HL-60 (cell line): ENCODE results near the gene TEKTIP1.

Experiments used
- DNase-seq, 2 experiments: peaks; one replicate each; pipeline ENCODE4 v3.0.0-alpha.2; 2010 to 2020; ENCODE audit warnings: low read depth in 1 of 2, low spot score in 1 of 2
- H3K27ac ChIP-seq: fragments of 250-450 bp; sonication (Bioruptor Pico); replicated peaks from 2 replicates; pipeline ENCODE4 v1.5.1; 2020; ENCODE audit warnings: mild to moderate bottlenecking, moderate library complexity
- H3K27me3 ChIP-seq: fragments of 250-450 bp; sonication (Bioruptor Pico); 2 replicates; pipeline ENCODE4 v1.5.1; 2021; ENCODE audit warnings: mild to moderate bottlenecking, moderate library complexity; ENCODE audit not compliant: insufficient read depth, poor library complexity, severe bottlenecking
- H3K4me3 ChIP-seq: replicated peaks from 2 replicates; pipeline ENCODE4 v1.5.1; 2011; ENCODE audit warnings: mild to moderate bottlenecking, control low read depth, low read length; ENCODE audit not compliant: insufficient read depth
- GABPA ChIP-seq: IDR thresholded peaks from 2 replicates; pipeline ENCODE4 v1.6.1; 2012; ENCODE audit warnings: low read depth
- POLR2AphosphoS5 ChIP-seq: IDR thresholded peaks from 2 replicates; pipeline ENCODE4 v1.6.1; 2012; ENCODE audit warnings: low read depth
- SPI1 ChIP-seq: IDR thresholded peaks from 2 replicates; pipeline ENCODE4 v1.6.1; 2012; ENCODE audit warnings: low read depth, mild to moderate bottlenecking, borderline replicate concordance
- TF ChIP-seq, protein P1 (sequence below): IDR thresholded peaks from one replicate; pipeline ENCODE4 v1.5.1; 2011; ENCODE audit warnings: low read length, control low read depth, inconsistent platforms; ENCODE audit not compliant: insufficient read depth
- TF ChIP-seq, protein P2 (sequence below): IDR thresholded peaks from 2 replicates; pipeline ENCODE4 v1.6.1; 2012; ENCODE audit warnings: low read depth; ENCODE audit not compliant: insufficient replicate concordance

Gene TEKTIP1

DNA sequence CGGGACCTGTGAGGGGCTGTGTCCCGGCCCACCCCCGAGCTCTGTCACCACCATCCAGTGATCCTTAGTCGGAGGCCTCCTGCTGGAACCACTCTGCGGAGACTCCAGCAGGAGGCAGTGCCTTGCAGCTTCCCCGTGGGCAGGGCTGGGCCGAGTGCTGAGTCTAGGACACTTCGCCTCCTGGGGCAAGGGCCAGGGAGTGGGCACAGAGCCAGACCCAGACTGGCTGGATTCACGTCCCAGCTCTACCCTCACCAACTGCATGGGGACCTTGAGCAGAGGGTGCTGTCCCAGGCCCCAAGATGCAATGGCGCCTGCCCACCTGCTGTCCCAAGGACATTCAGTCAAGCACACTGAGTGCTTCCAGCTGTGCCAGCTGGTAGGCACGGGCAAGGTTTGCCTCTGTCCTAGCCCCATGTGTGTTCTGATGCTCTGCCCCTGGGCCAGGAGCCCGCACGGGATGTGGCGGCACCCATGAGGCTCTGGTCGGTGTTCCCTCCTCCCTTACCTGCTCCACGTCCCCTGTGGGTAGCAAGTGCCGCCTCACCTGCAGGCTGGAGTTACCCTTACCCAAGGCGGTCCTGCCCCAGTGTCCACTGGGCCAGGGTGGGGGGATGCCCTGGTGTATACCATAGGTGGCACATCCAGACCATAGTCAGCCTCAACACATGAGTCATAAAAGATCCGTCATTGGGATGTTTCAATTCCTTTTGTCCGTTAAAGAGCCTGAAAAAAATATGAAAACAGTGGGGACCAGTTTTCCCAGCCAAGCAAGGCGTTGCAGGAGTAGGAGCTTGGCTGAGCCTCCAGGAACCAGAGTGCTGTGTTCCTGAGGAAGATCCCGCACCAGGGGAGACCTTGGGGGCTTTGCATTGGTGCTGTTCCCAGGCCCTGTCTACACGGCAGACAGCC is 25.5 kb upstream of the TEKTIP1 start:
- H3K4me3 ChIP-seq, result no peak overlapping the region
- no peaks in the 10 kb centered on the region for H3K27me3 ChIP-seq
- no peak for TF ChIP-seq SPI1
- no peak for TF ChIP-seq GABPA
- TF ChIP-seq, protein P1, sequence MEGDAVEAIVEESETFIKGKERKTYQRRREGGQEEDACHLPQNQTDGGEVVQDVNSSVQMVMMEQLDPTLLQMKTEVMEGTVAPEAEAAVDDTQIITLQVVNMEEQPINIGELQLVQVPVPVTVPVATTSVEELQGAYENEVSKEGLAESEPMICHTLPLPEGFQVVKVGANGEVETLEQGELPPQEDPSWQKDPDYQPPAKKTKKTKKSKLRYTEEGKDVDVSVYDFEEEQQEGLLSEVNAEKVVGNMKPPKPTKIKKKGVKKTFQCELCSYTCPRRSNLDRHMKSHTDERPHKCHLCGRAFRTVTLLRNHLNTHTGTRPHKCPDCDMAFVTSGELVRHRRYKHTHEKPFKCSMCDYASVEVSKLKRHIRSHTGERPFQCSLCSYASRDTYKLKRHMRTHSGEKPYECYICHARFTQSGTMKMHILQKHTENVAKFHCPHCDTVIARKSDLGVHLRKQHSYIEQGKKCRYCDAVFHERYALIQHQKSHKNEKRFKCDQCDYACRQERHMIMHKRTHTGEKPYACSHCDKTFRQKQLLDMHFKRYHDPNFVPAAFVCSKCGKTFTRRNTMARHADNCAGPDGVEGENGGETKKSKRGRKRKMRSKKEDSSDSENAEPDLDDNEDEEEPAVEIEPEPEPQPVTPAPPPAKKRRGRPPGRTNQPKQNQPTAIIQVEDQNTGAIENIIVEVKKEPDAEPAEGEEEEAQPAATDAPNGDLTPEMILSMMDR, result no peak
- TF ChIP-seq POLR2AphosphoS5, result no peak
- TF ChIP-seq, protein P2, sequence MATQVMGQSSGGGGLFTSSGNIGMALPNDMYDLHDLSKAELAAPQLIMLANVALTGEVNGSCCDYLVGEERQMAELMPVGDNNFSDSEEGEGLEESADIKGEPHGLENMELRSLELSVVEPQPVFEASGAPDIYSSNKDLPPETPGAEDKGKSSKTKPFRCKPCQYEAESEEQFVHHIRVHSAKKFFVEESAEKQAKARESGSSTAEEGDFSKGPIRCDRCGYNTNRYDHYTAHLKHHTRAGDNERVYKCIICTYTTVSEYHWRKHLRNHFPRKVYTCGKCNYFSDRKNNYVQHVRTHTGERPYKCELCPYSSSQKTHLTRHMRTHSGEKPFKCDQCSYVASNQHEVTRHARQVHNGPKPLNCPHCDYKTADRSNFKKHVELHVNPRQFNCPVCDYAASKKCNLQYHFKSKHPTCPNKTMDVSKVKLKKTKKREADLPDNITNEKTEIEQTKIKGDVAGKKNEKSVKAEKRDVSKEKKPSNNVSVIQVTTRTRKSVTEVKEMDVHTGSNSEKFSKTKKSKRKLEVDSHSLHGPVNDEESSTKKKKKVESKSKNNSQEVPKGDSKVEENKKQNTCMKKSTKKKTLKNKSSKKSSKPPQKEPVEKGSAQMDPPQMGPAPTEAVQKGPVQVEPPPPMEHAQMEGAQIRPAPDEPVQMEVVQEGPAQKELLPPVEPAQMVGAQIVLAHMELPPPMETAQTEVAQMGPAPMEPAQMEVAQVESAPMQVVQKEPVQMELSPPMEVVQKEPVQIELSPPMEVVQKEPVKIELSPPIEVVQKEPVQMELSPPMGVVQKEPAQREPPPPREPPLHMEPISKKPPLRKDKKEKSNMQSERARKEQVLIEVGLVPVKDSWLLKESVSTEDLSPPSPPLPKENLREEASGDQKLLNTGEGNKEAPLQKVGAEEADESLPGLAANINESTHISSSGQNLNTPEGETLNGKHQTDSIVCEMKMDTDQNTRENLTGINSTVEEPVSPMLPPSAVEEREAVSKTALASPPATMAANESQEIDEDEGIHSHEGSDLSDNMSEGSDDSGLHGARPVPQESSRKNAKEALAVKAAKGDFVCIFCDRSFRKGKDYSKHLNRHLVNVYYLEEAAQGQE, result no peak
- no peak for DNase-seq
- H3K27ac ChIP-seq, result no peak overlapping the region

DNA sequence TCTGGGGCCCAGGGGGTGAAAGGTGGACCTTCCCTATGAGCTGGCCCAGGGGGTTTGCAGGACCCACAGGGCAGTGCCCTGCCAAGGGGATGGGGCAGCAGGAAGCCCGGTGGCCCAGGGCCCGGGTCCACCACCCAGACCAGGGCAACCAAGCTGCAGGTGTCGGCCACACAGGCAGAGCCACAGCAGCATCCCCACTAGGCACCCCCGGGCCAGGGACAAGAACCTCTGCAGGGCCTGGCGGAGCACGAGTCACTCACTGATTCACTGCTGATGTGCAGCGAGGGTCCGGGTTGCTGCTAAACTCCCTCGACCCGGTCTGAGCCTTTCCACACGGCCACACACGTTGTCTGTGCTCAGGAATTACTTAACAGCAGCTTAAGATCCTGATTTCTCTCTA is 24.0 kb upstream of the TEKTIP1 start:
- H3K27ac ChIP-seq, result no peak overlapping the region
- TF ChIP-seq, protein P2, result no peak
- TF ChIP-seq, protein P1, result no peak
- H3K27me3 ChIP-seq, result no peaks in the 10 kb centered on the region
- H3K4me3 ChIP-seq, result no peak overlapping the region
- DNase-seq, result no peak

DNA sequence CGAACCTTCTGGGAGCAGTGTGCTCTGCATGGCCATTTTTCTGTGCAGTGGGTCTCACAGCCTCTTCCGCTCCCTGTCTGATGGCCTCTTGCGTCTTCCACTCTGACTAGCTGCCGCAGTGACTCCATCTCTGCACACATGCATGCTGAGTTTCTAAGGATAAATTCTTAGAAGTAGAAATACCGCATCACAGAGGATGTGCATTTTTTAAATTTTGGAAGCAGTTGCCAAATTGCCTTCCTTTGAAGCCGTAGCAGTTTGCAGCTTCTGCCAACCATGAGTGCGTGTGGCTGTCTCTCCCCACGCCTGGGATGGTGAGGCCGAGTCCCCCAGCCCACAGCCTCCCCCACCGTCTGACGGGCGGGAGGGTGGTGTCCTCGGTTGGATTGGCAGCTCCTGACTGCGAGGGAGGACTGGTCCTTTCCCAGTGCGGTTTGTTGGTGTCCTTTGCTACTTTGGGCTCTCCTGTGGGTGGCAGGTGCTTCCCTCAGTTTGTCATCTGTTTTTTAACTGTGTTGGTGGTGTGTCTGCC is 23.0 kb upstream of the TEKTIP1 start:
- no peak overlapping the region for H3K27ac ChIP-seq
- TF ChIP-seq, protein P2, result no peak
- TF ChIP-seq, protein P1, result no peak
- no peak for TF ChIP-seq SPI1
- TF ChIP-seq GABPA, result no peak
- no peak for TF ChIP-seq POLR2AphosphoS5
- no peak overlapping the region for H3K4me3 ChIP-seq
- no peaks in the 10 kb centered on the region for H3K27me3 ChIP-seq
- DNase-seq, result no peak
